GM12801 (cell line): ENCODE data around the gene ADAP1.

Experiments used
- TF ChIP-seq, protein P1 (sequence below): IDR thresholded peaks from one replicate; pipeline ENCODE4 v1.5.1; 2011; ENCODE audit warnings: control low read depth; ENCODE audit not compliant: insufficient read length; ENCODE audit errors: extremely low read depth

Gene ADAP1

DNA sequence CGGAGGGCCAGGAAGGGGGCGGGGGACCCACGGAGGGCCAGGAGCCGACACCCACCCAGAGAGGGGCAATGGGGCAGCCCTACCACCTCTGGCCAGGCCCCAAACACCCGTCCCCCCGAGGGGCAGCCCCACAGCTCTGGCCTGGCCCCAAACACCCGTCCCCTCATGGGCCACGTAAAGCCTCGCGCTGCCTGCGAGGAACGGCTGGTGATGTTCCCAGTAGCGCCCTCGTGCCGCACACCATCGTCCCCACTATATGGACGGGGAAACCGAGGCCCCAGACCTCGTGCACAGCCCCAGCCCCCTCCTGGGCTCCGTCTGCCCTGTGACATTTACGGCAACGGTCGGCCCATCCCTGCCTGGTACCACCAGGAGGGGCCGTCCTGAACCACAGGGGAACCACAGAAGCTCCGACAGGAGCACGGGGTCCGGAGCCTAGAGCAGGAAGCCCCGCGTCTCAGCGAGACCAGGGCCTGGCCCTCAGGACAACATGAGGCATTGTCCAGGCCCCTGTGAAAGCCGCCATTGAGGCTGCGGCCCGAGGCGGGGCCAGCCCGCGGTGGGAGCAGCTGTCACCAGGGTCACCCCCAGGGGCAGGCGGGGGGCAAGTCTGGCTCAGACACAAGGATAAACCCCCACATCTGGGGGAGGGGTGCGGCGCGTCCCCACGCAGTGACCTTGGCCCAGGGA is 42.5 kb downstream of the ADAP1 start:
- TF ChIP-seq, protein P1, sequence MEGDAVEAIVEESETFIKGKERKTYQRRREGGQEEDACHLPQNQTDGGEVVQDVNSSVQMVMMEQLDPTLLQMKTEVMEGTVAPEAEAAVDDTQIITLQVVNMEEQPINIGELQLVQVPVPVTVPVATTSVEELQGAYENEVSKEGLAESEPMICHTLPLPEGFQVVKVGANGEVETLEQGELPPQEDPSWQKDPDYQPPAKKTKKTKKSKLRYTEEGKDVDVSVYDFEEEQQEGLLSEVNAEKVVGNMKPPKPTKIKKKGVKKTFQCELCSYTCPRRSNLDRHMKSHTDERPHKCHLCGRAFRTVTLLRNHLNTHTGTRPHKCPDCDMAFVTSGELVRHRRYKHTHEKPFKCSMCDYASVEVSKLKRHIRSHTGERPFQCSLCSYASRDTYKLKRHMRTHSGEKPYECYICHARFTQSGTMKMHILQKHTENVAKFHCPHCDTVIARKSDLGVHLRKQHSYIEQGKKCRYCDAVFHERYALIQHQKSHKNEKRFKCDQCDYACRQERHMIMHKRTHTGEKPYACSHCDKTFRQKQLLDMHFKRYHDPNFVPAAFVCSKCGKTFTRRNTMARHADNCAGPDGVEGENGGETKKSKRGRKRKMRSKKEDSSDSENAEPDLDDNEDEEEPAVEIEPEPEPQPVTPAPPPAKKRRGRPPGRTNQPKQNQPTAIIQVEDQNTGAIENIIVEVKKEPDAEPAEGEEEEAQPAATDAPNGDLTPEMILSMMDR: no peak

DNA sequence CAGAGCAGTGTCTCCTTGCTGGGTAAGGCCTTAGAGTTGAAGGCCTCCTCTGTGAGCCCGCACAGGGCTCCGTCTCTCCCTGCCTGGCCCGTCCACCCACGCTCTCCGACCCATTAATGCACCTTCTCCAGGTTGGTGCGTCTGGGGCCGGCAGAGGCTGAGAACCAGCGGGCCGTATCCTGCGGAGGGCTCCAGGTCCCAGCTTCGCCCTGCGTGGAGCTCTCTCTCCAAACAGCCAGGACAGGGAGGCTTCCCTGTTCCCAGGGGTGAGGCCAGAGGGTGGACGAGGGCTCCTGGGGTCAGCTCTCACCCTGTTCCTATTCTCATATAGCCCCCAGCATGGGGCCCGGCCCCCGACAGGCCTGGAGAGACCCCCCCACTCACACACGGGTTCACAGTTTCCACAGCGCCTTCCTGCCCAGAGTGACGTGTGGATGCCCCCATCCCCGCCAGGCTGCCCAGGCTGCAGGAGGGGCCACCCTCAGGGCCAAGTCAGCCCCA is 43.5 kb downstream of the ADAP1 start:
- TF ChIP-seq, protein P1: no peak

DNA sequence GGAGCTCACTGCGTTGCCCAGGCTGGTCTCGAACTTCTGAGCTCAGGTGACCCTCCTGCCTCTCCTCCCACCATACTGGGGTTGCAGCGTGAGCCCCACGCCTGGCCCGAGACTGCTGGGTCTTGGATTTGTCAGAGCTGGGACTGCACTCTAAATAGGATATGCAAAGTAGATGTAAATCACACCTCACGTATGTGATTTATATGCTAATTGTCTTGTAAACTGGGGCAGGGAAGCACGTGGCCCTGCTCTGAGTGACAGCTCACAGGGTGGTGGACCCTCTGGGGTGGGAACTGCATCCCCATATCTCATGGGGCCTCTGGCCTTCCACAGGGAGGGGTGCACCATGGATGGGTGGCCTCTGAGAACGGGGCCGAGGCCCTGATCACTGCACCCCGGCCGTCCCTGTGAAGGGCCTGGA is 44.0 kb downstream of the ADAP1 start:
- TF ChIP-seq, protein P1: no peak

DNA sequence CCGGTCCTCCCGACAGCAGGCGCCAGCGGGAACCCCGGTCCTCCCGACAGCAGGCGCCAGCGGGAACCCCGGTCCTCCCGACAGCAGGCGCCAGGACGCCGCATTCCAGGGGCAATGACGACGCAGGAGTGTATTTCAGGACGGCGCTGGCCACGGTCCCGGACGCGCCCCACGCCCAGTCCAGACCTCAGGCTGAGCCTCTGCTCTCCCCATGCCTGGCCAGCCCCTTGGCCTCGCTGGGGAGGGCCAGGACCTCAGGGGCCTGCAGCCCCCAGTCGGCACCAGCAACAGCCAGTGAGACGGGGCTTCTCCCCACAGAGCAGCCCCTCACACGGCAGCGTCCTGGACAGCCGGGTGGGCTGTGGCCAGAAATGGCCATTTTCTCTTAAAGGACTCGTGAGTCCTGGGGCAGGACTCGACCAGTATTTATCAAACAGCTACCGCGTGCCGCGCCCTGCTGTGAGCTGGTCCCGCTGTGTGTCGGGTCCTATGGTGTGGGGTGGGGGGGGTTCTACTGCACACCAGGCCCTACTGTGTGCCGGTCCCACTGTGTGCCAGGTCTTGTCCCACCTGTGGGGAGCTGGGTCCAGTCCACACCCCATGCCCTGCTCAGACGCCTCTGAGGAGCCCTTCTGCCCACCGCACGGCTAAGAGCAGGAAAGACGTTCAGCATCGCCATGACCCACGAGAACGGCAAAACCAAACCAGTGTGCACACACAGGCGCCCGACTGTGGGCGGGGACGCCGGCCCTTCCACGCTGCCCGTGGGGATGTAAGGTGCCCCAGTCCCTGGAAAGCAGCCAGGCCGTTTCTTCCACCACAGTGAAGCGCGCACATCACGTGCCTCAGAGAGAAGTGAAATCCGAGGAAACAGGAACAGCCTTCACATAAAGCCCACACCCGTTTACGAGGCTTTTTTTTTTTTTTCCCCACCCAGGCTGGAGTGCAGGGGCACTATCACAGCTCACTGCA is 44.8 kb downstream of the ADAP1 start:
- TF ChIP-seq, protein P1: no peak

DNA sequence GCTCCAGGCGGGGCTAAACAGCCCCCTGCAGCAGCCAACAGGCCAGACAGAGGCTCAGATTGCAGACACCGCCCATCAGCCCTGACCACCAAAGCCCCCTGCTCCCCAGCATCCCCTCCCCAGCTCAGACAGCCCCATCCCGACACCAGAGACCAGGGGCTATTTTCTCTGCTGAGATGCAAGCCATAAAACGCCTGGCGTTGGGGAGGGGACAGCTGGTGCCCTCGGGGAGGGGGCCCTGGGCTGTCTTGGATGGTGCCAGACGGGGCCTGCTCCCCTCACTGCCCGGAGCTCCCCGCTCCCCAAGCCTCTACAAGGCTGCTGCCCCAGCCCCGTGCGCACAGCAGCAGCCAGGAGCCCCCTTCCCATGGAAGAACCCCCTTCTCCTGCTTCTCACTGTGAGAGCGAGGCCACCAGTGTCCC is 46.3 kb downstream of the ADAP1 start:
- TF ChIP-seq, protein P1: no peak

DNA sequence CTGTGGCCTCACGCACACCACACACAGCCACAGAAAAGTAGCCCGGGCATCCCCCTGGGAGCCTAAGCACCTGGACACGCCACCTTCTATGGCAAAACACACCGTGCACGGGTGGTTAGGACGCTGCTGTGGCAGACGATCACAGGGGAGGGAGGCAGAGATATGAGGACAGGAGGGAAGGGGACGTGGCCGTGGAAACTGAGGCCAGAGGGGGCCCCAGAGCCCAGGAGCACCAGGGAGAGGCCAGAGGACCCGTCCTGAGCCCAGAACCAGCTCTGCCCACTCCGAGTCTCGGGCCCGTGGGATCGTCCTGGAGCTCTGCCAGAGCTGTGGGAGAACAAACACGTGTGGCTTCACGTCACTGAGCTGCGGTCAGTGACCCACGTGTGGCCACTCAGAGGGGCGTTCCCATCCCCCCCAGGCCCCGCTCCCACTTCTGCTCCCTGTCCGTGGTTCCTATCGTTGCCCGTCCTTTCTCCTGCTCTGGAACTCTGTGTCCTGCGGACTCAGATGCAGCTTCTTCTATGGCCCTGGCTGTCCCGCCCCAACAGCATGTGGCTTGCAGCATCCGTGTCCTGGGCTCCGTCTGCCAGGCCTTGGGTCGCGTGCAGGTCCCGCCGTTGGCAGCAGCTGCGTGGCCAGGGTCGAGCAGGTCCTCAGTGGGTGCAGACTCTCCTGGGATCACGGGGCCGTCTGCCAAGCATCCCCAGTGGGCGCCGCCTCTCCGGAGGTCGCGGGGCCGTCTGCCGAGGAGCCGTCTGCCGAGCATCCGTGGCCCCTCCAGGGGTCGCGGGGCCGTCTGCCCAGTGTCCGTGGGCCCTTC is 47.1 kb downstream of the ADAP1 start:
- TF ChIP-seq, protein P1: no peak
